ENCODE measurements around the gene ABLIM3.

Gene ABLIM3

DNA sequence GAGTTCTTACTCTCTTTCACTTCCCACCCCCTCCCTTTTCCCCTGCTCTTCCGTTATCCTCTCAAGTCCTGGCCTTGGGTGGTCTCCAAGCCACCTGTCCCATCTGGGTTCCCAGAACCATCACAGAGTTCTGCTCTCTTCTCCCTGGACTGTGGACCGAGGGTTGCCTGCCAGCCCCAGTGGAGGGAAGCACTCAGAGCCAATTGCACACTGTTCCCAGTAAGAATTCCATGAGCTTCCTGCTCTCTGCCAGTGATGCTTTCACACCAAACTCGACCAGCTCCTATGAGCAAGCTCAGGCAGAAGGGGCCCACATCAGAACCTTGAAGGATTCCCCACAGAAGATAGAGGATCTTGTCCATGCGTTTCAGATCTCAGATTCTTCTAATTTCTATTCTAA, 110.3 kb downstream of the ABLIM3 start:
- H3K27ac ChIP-seq (ENCODE audit: poor library complexity, severe bottlenecking) = no peak overlapping the region
- H3K36me3 ChIP-seq (ENCODE audit: low read depth) = peaks cover 9% of the 10 kb centered on the region; the same call in 1 of the 2 replicates
- no peak overlapping the region for H3K4me3 ChIP-seq (ENCODE audit: severe bottlenecking)
- TF ChIP-seq, protein P1, sequence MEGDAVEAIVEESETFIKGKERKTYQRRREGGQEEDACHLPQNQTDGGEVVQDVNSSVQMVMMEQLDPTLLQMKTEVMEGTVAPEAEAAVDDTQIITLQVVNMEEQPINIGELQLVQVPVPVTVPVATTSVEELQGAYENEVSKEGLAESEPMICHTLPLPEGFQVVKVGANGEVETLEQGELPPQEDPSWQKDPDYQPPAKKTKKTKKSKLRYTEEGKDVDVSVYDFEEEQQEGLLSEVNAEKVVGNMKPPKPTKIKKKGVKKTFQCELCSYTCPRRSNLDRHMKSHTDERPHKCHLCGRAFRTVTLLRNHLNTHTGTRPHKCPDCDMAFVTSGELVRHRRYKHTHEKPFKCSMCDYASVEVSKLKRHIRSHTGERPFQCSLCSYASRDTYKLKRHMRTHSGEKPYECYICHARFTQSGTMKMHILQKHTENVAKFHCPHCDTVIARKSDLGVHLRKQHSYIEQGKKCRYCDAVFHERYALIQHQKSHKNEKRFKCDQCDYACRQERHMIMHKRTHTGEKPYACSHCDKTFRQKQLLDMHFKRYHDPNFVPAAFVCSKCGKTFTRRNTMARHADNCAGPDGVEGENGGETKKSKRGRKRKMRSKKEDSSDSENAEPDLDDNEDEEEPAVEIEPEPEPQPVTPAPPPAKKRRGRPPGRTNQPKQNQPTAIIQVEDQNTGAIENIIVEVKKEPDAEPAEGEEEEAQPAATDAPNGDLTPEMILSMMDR (IDR thresholded peaks at IDR 0.05; ENCODE audit: poor library complexity, severe bottlenecking) = no peak
- H3K9me3 ChIP-seq (ENCODE audit: severe bottlenecking) = no peaks in the 10 kb centered on the region
- ATAC-seq (ENCODE audit: low read depth) (no peak), DNase-seq (ENCODE audit: low spot score) (no peak)
- H3K27me3 ChIP-seq (ENCODE audit: insufficient read depth, poor library complexity, severe bottlenecking) = no peaks in the 10 kb centered on the region
- peaks cover 4% of the 10 kb centered on the region for H3K4me1 ChIP-seq (ENCODE audit: insufficient read depth, poor library complexity, severe bottlenecking)

GRCh38 chr5:149254506-149254905, 113.2 kb downstream of the ABLIM3 start:
- no peaks in the 10 kb centered on the region for H3K36me3 ChIP-seq (ENCODE audit: low read depth)
- TF ChIP-seq, protein P1 (IDR thresholded peaks at IDR 0.05; ENCODE audit: poor library complexity, severe bottlenecking) = no peak
- DNase-seq (ENCODE audit: low spot score) (no peak), ATAC-seq (ENCODE audit: low read depth) (peak; percentile 24; the same call in 2 of the 3 replicates)
- H3K27me3 ChIP-seq (ENCODE audit: insufficient read depth, poor library complexity, severe bottlenecking) = no peaks in the 10 kb centered on the region
- H3K4me1 ChIP-seq (ENCODE audit: insufficient read depth, poor library complexity, severe bottlenecking) = peaks cover 19% of the 10 kb centered on the region
- no peaks in the 10 kb centered on the region for H3K9me3 ChIP-seq (ENCODE audit: severe bottlenecking)
- no peak overlapping the region for H3K27ac ChIP-seq (ENCODE audit: poor library complexity, severe bottlenecking)
- H3K4me3 ChIP-seq (ENCODE audit: severe bottlenecking) = no peak overlapping the region

DNA sequence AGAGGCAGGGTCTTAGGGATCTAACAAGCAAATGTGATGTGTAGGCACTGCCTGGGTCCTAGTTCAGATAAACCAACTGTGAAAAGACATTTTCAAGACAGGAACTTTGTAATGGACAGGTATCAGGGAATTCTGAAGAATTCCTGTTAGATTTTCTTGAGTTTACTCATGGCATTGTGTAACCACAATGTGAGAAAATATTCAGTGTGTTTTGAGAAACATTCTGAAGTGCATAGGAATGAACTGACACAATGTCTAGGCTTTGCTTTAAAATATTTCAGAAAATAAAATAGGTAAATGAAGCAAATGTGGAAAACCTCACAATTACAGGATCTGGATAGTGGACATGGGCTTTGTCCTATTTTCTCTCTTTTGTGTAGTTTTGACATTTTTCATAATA, 115.2 kb downstream of the ABLIM3 start:
- ATAC-seq (ENCODE audit: low read depth) = peak; percentile 7; the same call in 1 of the 3 replicates
- H3K27me3 ChIP-seq (ENCODE audit: insufficient read depth, poor library complexity, severe bottlenecking) = no peaks in the 10 kb centered on the region
- H3K36me3 ChIP-seq (ENCODE audit: low read depth) = no peaks in the 10 kb centered on the region
- no peak for DNase-seq (ENCODE audit: low spot score)
- TF ChIP-seq, protein P1 (IDR thresholded peaks at IDR 0.05; ENCODE audit: poor library complexity, severe bottlenecking) = no peak
- H3K9me3 ChIP-seq (ENCODE audit: severe bottlenecking) = no peaks in the 10 kb centered on the region
- peaks cover 28% of the 10 kb centered on the region for H3K4me1 ChIP-seq (ENCODE audit: insufficient read depth, poor library complexity, severe bottlenecking)
- no peak overlapping the region for H3K4me3 ChIP-seq (ENCODE audit: severe bottlenecking)
- peak overlapping the region; percentile 39 for H3K27ac ChIP-seq (ENCODE audit: poor library complexity, severe bottlenecking)

DNA sequence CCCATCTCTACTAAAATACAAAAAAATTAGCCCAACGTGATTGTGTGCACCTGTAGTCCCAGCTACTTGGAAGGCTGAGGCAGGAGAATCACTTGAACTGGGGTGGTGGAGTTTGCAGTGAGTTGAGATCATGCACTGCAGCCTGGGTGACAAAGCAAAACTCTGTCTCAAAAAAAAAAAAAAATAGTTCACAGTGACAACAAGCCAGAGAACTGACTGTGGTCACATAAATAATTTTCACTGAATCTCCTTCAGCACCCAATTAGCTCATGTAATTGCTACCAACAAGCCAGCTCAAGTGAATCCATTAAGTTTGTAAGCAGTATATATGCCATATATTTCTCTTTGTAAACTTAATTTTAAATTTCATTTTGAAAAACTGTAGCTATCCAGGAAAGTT, 115.8 kb downstream of the ABLIM3 start:
- H3K36me3 ChIP-seq (ENCODE audit: low read depth) = no peaks in the 10 kb centered on the region
- no peaks in the 10 kb centered on the region for H3K9me3 ChIP-seq (ENCODE audit: severe bottlenecking)
- H3K4me3 ChIP-seq (ENCODE audit: severe bottlenecking) = no peak overlapping the region
- ATAC-seq (ENCODE audit: low read depth) = no peak
- TF ChIP-seq, protein P1 (IDR thresholded peaks at IDR 0.05; ENCODE audit: poor library complexity, severe bottlenecking) = no peak
- H3K27me3 ChIP-seq (ENCODE audit: insufficient read depth, poor library complexity, severe bottlenecking) = no peaks in the 10 kb centered on the region
- peak overlapping the region; percentile 39 for H3K27ac ChIP-seq (ENCODE audit: poor library complexity, severe bottlenecking)
- peaks cover 28% of the 10 kb centered on the region for H3K4me1 ChIP-seq (ENCODE audit: insufficient read depth, poor library complexity, severe bottlenecking)
- DNase-seq (ENCODE audit: low spot score) = no peak

DNA sequence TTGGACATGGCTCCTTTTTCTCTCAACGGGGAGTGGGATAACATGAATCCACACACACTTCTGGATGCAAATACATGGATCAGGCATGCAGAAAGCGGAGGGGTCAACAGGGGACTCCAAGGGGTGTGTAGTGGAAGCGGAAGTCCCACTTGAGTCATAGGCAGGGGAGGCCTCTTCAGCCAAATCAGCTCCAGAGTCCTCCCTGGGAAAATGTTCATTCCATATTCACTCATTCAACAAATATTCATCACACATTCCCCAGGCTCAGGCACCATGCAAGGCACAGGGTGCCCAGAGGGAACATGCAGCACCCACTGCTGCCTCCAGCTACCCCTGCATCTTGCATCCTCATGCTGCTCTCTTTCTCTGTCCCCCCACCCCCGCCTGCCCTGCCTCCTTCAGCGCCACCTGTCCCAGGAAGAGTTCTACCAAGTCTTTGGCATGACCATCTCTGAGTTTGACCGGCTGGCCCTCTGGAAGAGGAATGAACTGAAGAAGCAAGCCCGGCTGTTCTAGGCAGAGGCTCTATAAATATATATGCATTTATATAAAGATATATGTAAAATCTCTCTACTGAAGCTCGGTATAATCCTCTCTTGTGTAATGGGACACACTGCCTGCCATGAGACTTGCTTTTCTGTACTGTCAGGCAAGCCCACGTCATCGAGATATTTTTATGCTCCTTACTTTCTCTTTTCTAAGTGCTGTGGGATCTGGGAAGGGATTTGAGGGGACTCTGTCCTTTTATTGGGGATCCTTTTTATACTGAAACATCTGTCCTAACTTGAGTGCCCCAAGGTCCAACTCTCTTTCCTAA, 116.8 kb downstream of the ABLIM3 start:
- ATAC-seq (ENCODE audit: low read depth) = peak; percentile 31; the same call in 2 of the 3 replicates
- no peaks in the 10 kb centered on the region for H3K9me3 ChIP-seq (ENCODE audit: severe bottlenecking)
- TF ChIP-seq, protein P1 (IDR thresholded peaks at IDR 0.05; ENCODE audit: poor library complexity, severe bottlenecking) = no peak
- no peaks in the 10 kb centered on the region for H3K36me3 ChIP-seq (ENCODE audit: low read depth)
- no peak overlapping the region for H3K4me3 ChIP-seq (ENCODE audit: severe bottlenecking)
- no peak for DNase-seq (ENCODE audit: low spot score)
- H3K27ac ChIP-seq (ENCODE audit: poor library complexity, severe bottlenecking) = peak overlapping the region; percentile 39
- no peaks in the 10 kb centered on the region for H3K27me3 ChIP-seq (ENCODE audit: insufficient read depth, poor library complexity, severe bottlenecking)
- peaks cover 28% of the 10 kb centered on the region for H3K4me1 ChIP-seq (ENCODE audit: insufficient read depth, poor library complexity, severe bottlenecking)
